Measurements from ENCODE around the gene MAPK7.

MAPK7 gene

DNA sequence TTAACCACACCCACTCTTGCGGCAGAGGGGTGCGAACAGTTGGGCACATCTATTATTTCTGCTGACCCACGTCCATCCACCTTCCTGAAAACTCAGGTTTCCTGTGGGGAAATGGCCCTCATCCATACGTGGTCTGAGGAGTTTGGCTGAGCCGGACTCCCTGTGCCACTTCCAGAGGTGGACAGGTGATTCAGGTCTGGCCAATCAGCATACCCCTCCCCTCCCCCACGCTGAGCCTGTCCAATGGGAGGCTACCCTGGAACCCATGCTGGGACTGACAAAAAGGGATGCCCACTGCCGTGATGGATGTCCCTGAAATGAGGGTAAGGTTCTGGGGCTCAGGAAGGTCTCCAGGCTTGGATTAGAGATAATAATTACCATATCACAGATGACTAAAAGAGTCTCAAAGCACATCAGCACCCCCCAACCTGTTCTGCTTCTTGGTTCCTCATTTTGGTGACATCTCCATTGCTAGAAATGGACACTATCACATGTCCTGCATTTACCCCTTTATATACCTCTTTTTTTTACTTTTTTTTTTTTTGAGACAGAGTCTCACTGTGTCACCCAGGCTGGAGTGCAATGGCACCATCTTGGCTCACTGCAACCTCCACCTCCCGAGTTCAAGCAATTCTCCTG is 5.3 kb upstream of the MAPK7 start:
- H3K36me3 Mint-ChIP-seq: peaks cover 15% of the 10 kb centered on the region
- CTCF ChIA-PET: no interaction called here
- H3K9me3 Mint-ChIP-seq: no peaks in the 10 kb centered on the region
- no peaks in the 10 kb centered on the region for H3K27me3 Mint-ChIP-seq
- H3K4me3 Mint-ChIP-seq: no peak overlapping the region
- no peak for DNase-seq
- H3K4me1 Mint-ChIP-seq: peaks cover 82% of the 10 kb centered on the region
- H3K27ac Mint-ChIP-seq: no peak overlapping the region

- H3K27ac Mint-ChIP-seq: no peak overlapping the region
- no peaks in the 10 kb centered on the region for H3K9me3 Mint-ChIP-seq
- H3K36me3 Mint-ChIP-seq: peaks cover 15% of the 10 kb centered on the region
- H3K27me3 Mint-ChIP-seq: no peaks in the 10 kb centered on the region
- DNase-seq: no peak
- H3K4me3 Mint-ChIP-seq: no peak overlapping the region
- peaks cover 76% of the 10 kb centered on the region for H3K4me1 Mint-ChIP-seq
- CTCF ChIA-PET: interaction anchor here (1.1 kb wide), 1 partner anchor 8 kb away, joined by 3 read pairs; no protein-coding TSS in a partner anchor
These were observed 4.2 kb upstream of the MAPK7 start for GRCh38 chr17:19374136-19374535.

DNA sequence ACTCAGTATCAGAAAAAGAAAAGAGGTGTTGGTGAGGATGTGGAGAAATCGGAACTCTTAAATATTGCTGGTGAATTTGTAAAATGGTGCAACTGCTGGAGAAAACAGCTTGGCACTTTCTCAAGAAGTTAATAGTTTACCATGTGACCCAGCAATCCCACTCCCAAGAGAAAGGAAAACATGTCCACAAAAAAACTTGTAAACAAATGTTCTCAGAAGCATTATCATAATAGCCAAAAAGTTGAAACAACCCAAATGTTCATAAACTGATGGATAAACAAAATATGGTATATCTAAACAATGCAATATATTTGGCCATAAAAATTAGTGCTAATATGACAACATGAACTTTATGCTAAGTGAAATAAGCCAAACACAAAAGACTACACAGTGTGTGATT is 2.6 kb upstream of the MAPK7 start:
- H3K27ac Mint-ChIP-seq: peak overlapping the region; percentile 49
- no peaks in the 10 kb centered on the region for H3K9me3 Mint-ChIP-seq
- peaks cover 72% of the 10 kb centered on the region for H3K4me1 Mint-ChIP-seq
- DNase-seq: peak; percentile 1
- no peak overlapping the region for H3K4me3 Mint-ChIP-seq
- peaks cover 26% of the 10 kb centered on the region for H3K36me3 Mint-ChIP-seq
- no peaks in the 10 kb centered on the region for H3K27me3 Mint-ChIP-seq
- CTCF ChIA-PET: no interaction called here

GRCh38 chr17:19376811-19377210 is 1.5 kb upstream of the MAPK7 start:
- H3K27me3 Mint-ChIP-seq: no peaks in the 10 kb centered on the region
- H3K27ac Mint-ChIP-seq: peak overlapping the region; percentile 97
- peak; percentile 36 for DNase-seq
- H3K36me3 Mint-ChIP-seq: peaks cover 33% of the 10 kb centered on the region
- CTCF ChIA-PET: interaction anchor here (1.8 kb wide), 1 partner anchor 14 kb away, joined by 18 read pairs; the partner anchor contains the start of gene B9D1
- peaks cover 61% of the 10 kb centered on the region for H3K4me1 Mint-ChIP-seq
- no peaks in the 10 kb centered on the region for H3K9me3 Mint-ChIP-seq
- H3K4me3 Mint-ChIP-seq: peak overlapping the region; percentile 96

DNA sequence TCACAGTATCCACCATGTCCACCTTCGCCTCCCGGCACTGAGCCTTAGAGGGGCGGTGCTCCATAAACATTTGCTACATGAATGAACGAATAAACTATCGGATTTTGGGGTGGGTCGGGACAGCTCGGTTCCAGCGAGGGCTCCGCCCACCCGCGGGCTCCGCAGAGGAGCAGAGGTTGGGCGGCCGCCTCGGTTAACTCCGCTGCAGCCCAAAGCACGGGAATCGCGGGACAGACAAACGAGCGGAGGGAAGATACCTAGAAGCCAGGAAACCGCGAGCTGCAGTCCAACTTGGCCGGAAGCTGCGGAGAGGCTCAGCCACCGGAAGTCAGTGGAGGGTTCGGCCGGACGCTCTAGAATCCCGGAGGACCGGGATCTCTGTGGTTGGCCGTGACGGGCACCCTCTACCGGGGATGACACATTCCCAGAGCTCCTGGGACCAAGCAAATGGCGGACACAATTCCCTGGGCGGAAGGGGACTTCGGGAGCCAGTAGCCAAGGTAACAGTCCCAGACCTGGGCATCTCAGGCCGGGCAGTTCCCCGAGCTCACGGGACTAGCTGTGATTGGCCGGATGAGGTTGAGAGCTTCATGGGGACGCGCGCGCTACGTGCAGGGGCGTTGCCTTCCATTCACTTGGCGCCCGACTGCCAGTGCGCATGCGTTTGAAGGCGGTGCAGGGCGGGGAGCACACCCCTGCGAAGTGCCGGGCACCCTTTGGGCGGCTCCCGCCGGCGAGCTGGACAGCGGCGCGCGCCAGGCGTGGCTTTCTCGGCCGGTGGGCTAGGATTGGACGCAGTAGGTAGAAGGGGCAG is 489 bp upstream of the MAPK7 start:
- no peaks in the 10 kb centered on the region for H3K27me3 Mint-ChIP-seq

DNA sequence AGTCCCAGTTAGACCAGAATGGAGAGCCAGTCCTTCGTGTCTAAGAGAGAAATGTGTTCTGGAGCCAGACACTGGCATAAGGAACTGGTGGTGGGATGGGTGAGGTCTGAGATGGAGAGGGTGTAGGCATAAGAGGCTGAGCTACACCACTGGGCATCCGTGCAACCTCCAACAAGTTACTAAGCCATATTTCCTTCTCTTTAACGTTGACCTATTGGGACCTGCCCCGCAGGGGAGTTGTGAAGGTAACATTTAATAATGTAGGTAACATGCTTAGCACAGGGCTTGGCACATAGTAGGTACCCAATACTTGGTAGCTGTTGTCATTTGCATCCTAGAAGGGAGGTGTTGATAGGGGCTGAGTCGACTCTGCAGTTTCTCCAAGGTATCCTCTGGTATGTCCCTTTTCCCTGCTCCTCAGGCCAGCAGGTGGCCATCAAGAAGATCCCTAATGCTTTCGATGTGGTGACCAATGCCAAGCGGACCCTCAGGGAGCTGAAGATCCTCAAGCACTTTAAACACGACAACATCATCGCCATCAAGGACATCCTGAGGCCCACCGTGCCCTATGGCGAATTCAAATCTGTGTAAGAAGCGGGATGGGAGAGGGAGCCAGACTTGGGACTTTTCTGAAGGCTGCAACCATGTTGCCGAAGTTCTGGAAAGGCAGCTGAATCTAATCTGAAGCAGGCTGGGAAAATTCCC is 1.2 kb downstream of the MAPK7 start:
- CTCF ChIA-PET: no interaction called here
- peaks cover 45% of the 10 kb centered on the region for H3K36me3 Mint-ChIP-seq
- H3K27ac Mint-ChIP-seq: no peak overlapping the region
- no peak for DNase-seq
- no peaks in the 10 kb centered on the region for H3K27me3 Mint-ChIP-seq
- no peaks in the 10 kb centered on the region for H3K9me3 Mint-ChIP-seq
- peaks cover 40% of the 10 kb centered on the region for H3K4me1 Mint-ChIP-seq
- H3K4me3 Mint-ChIP-seq: peak overlapping the region; percentile 96

More for the DNA sequence above, 489 bp upstream of the MAPK7 start:
- peak overlapping the region; percentile 96 for H3K4me3 Mint-ChIP-seq
- H3K36me3 Mint-ChIP-seq: peaks cover 39% of the 10 kb centered on the region
- H3K9me3 Mint-ChIP-seq: no peaks in the 10 kb centered on the region
- H3K4me1 Mint-ChIP-seq: peaks cover 51% of the 10 kb centered on the region
- H3K27ac Mint-ChIP-seq: peak overlapping the region; percentile 97
- CTCF ChIA-PET: interaction anchor here (1.1 to 1.8 kb wide), 4 partner anchors 12 to 69 kb away, joined by 3 to 18 read pairs (median 5); partner anchors contain the start of gene B9D1
- DNase-seq: peak; percentile 98

GRCh38 chr17:19380481-19381301 is 2.4 kb downstream of the MAPK7 start:
- CTCF ChIA-PET: no interaction called here
- DNase-seq: no peak
- Mint-ChIP-seq H3K4me1 (peaks cover 40% of the 10 kb centered on the region), H3K9me3 (no peaks in the 10 kb centered on the region), H3K36me3 (peaks cover 53% of the 10 kb centered on the region), H3K27ac (no peak overlapping the region), H3K4me3 (peak overlapping the region; percentile 28), H3K27me3 (no peaks in the 10 kb centered on the region)

DNA sequence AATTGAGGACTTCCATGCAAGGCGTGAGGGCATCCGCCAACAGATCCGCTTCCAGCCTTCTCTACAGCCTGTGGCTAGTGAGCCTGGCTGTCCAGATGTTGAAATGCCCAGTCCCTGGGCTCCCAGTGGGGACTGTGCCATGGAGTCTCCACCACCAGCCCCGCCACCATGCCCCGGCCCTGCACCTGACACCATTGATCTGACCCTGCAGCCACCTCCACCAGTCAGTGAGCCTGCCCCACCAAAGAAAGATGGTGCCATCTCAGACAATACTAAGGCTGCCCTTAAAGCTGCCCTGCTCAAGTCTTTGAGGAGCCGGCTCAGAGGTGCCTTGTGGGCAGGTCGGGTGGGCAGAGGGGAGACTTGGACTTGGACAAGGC is 3.1 kb downstream of the MAPK7 start:
- no peak overlapping the region for H3K4me3 Mint-ChIP-seq
- peaks cover 35% of the 10 kb centered on the region for H3K4me1 Mint-ChIP-seq
- peaks cover 53% of the 10 kb centered on the region for H3K36me3 Mint-ChIP-seq
- CTCF ChIA-PET: no interaction called here
- peaks cover 3% of the 10 kb centered on the region for H3K27me3 Mint-ChIP-seq
- H3K27ac Mint-ChIP-seq: no peak overlapping the region
- H3K9me3 Mint-ChIP-seq: no peaks in the 10 kb centered on the region
- no peak for DNase-seq

DNA sequence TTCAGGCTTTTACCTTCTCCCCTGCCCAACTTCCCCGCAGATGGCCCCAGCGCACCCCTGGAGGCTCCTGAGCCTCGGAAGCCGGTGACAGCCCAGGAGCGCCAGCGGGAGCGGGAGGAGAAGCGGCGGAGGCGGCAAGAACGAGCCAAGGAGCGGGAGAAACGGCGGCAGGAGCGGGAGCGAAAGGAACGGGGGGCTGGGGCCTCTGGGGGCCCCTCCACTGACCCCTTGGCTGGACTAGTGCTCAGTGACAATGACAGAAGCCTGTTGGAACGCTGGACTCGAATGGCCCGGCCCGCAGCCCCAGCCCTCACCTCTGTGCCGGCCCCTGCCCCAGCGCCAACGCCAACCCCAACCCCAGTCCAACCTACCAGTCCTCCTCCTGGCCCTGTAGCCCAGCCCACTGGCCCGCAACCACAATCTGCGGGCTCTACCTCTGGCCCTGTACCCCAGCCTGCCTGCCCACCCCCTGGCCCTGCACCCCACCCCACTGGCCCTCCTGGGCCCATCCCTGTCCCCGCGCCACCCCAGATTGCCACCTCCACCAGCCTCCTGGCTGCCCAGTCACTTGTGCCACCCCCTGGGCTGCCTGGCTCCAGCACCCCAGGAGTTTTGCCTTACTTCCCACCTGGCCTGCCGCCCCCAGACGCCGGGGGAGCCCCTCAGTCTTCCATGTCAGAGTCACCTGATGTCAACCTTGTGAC is 3.6 kb downstream of the MAPK7 start:
- Mint-ChIP-seq H3K36me3 (peaks cover 53% of the 10 kb centered on the region), H3K27ac (no peak overlapping the region), H3K4me1 (peaks cover 32% of the 10 kb centered on the region), H3K4me3 (no peak overlapping the region), H3K27me3 (peaks cover 6% of the 10 kb centered on the region), H3K9me3 (no peaks in the 10 kb centered on the region)
- CTCF ChIA-PET: no interaction called here
- no peak for DNase-seq

DNA sequence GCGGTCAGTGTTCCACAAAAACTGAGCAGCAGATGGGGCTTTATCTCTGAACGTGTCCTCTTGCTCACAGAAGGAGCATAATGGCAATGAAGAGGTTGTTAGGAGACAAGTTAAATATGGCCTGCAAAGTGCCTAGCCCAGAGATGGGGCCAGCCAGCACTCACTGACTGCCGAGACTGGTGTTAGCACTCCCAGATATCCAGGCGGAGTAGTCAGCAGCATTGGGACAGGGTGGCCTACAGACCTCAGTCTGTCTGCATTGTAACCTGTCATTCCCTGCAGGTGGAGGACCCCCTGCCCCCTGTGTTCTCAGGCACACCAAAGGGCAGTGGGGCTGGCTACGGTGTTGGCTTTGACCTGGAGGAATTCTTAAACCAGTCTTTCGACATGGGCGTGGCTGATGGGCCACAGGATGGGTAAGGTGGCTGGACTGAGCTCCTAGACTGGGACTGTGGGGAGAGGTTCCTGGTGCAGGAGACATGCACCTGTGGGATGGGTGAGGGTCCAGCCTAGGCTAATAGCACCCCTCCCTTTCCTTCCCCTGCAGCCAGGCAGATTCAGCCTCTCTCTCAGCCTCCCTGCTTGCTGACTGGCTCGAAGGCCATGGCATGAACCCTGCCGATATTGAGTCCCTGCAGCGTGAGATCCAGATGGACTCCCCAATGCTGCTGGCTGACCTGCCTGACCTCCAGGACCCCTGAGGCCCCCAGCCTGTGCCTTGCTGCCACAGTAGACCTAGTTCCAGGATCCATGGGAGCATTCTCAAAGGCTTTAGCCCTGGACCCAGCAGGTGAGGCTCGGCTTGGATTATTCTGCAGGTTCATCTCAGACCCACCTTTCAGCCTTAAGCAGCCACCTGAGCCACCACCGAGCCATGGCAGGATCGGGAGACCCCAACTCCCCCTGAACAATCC is 4.5 kb downstream of the MAPK7 start:
- no peaks in the 10 kb centered on the region for H3K9me3 Mint-ChIP-seq
- DNase-seq: no peak
- peaks cover 53% of the 10 kb centered on the region for H3K36me3 Mint-ChIP-seq
- no peak overlapping the region for H3K4me3 Mint-ChIP-seq
- peaks cover 25% of the 10 kb centered on the region for H3K4me1 Mint-ChIP-seq
- CTCF ChIA-PET: no interaction called here
- no peak overlapping the region for H3K27ac Mint-ChIP-seq
- H3K27me3 Mint-ChIP-seq: peaks cover 13% of the 10 kb centered on the region

- H3K27me3 Mint-ChIP-seq: peaks cover 22% of the 10 kb centered on the region
- H3K9me3 Mint-ChIP-seq: no peaks in the 10 kb centered on the region
- no peak overlapping the region for H3K4me3 Mint-ChIP-seq
- DNase-seq: no peak
- H3K27ac Mint-ChIP-seq: no peak overlapping the region
- H3K36me3 Mint-ChIP-seq: peaks cover 53% of the 10 kb centered on the region
- CTCF ChIA-PET: no interaction called here
- H3K4me1 Mint-ChIP-seq: peaks cover 22% of the 10 kb centered on the region
These were observed 5.6 kb downstream of the MAPK7 start for GRCh38 chr17:19383681-19384470.

GRCh38 chr17:19384723-19385391 is 6.6 kb downstream of the MAPK7 start:
- no peak overlapping the region for H3K27ac Mint-ChIP-seq

More at GRCh38 chr17:19384723-19385391, 6.6 kb downstream of the MAPK7 start:
- CTCF ChIA-PET: no interaction called here
- peaks cover 12% of the 10 kb centered on the region for H3K4me1 Mint-ChIP-seq
- peaks cover 26% of the 10 kb centered on the region for H3K27me3 Mint-ChIP-seq
- DNase-seq: no peak
- H3K9me3 Mint-ChIP-seq: no peaks in the 10 kb centered on the region
- peaks cover 46% of the 10 kb centered on the region for H3K36me3 Mint-ChIP-seq
- no peak overlapping the region for H3K4me3 Mint-ChIP-seq

All from activated naive CD4-positive, alpha-beta T cell treated with anti-CD3 and anti-CD28 coated beads, Interleukin-2, amount 10 ng/mL, durations not matched to agents 7 days and 5 days (primary cell).